Heart right ventricle (tissue), 16 donors: ENCODE data around the gene ADRB1. TPM values are rescaled to one million over a fixed set of nuclear protein-coding genes. Genes with fewer than 3 reads are reported as not detected.

ENCODE experiments used
- ATAC-seq, 8 donors: fragments of 200-7000 bp; cut with Tn5 transposase; one replicate each; pipeline ENCODE4 v1.9.1; 2020; ENCODE audit warnings: mild to moderate bottlenecking in 8 of 8, moderate library complexity in 8 of 8, moderate number of reproducible peaks in 1 of 8
- DNase-seq, 2 donors: peaks; one replicate each; pipeline ENCODE4 v3.0.0-alpha.2; 2020
- H3K27ac ChIP-seq, 10 donors: fragments of 200-600 bp; sonication (generic) in 2 of 10; one replicate each; pipeline versions ENCODE4 v1.5.0 to v1.8.0; 2020 to 2022; ENCODE audit warnings: mild to moderate bottlenecking in 3 of 10
- H3K27me3 ChIP-seq, 7 donors: fragments of 200-600 bp; one replicate each; pipeline ENCODE4 v1.8.0; 2021 to 2022; ENCODE audit warnings: mild to moderate bottlenecking in 2 of 7
- H3K36me3 ChIP-seq, 9 donors: fragments of 200-600 bp; sonication (generic) in 1 of 9; one replicate each; pipeline versions ENCODE4 v1.5.0 to v1.8.0; 2020 to 2022; ENCODE audit warnings: mild to moderate bottlenecking in 2 of 9
- H3K4me1 ChIP-seq, 9 donors: fragments of 200-600 bp; sonication (generic) in 1 of 9; one replicate each; pipeline versions ENCODE4 v1.5.0 to v1.8.0; 2020 to 2022; ENCODE audit warnings: mild to moderate bottlenecking in 4 of 9
- H3K4me3 ChIP-seq, 10 donors: fragments of 200-600 bp; sonication (generic) in 2 of 10; one replicate each; pipeline versions ENCODE4 v1.5.0 to v1.8.0; 2020 to 2022; ENCODE audit warnings: mild to moderate bottlenecking in 7 of 10, moderate library complexity in 2 of 10
- H3K9me3 ChIP-seq, 11 donors: fragments of 200-600 bp in 10 of 11; sonication (generic) in 2 of 11; one replicate each; pipeline versions ENCODE4 v1.5.0 to v1.8.0; 2013 to 2022; ENCODE audit warnings: mild to moderate bottlenecking in 2 of 11, control low read depth in 1 of 11, moderate library complexity in 1 of 11
- WGBS, 2 donors: extraction: QIAGEN DNeasy Blood & Tissue Kit; methylation state at CpG; one replicate each; pipeline ENCODE4 v1.1.7; 2013; ENCODE audit warnings: inconsistent platforms in 1 of 2; 5-methylcytosine and 5-hydroxymethylcytosine counted together
- intact Hi-C, 10 donors: fragments of 100-400 bp; cut with DNase I; formaldehyde crosslinking; loops; one replicate each; pipeline versions ENCODE4 v1.11.1 to v1.14.2; 2022
- polyA plus RNA-seq, 2 donors: library from polyadenylated mRNA; stranded (reverse); fragments of 200-250 nt; gene quantifications; one replicate each; pipeline ENCODE4 v1.2.3, GENCODE V29; 2013
- total RNA-seq, 10 donors: library from RNA; stranded (reverse); fragmentation: NEBNext Ultra II Directional in 3 of 10; extraction: Animal tissue kit (Norgen Biotek cat#: 25700) in 3 of 10; gene quantifications; one replicate each; pipeline versions ENCODE4 v1.2.1 to v1.2.4, GENCODE V29; 2021 to 2023
- TF ChIP-seq, protein P1 (sequence below), 9 donors: fragments of 200-600 bp; sonication (generic) in 2 of 9; IDR thresholded peaks; one replicate each; pipeline versions ENCODE4 v1.5.0 to v1.8.0; 2021 to 2022; ENCODE audit warnings: antibody characterized with exemption in 9 of 9, mild to moderate bottlenecking in 5 of 9, moderate library complexity in 1 of 9
- donor health status: Arrhythmogenic right ventricular cardiomyopathy.
- donor health status: ischemic (EF 13 %, LVEDD 7.1; RV severe dilation, severe dysfunction).
- donor health status: healthy with polysubstance abuse.
- donor health status: DM: no; HTN: yes; CAD: no.
- donor health status: DM: no; HTN: no; CAD: no.
- donor health status: ischemic (EF 25% LVEDD 6.9; RV normal size, moderate dysfunction).
- donor health status: ischemic (EF 25% LVEDD 5.7; RV mildly dilated, moderate dysfunction).
- donor health status: healthy.
- donor health status: DM: yes; HTN: yes; CAD: no.
- donor health status: Ischemic cardiomyopathy.
- donor health status: ischemic (EF 35%, LVEDD 5.7; RV mildly dilated, moderate dysfunction).
- donor health status: nonischemic (EF 11% LVEDD 7.7; RV severe dilation, severe dysfunction).
- donor health status: DM: yes; HTN: yes; CAD: no.
- donor health status: PGD.
- donor health status: ischemic (EF 29% LVEDD 5.4; RV normal size, mild dysfunction).
- donor health status: nonischemic (EF 23%, LVEDD 6.1; RV moderate dilation, normal function).

ADRB1 gene
- total and polyA plus RNA-seq, 12 donors: 4.7 to 98.7 (median 36.0) TPM

DNA sequence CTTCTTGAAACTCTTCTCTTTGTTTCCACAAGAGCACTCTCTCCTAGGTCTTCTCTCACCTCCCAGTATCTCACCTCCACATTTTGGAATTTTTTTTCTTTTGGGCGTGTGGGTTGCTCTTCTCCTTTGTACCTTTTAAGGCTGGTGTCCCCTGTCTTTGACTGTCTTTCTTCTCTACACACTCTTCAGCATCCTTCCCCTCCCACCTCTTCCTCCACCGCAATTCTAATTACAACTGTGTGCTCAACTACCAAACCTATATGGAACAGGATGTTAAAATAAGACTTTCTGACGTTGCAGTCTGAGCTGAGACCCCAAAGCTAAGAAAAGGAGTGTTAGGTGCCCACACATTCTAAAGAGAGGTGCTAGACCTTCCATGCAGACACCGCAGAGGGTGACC lies 14.0 kb upstream of the ADRB1 start:
- Histone ChIP-seq H3K36me3 (no peaks in the 10 kb centered on the region), H3K27ac (no peak overlapping the region), H3K27me3 (no peaks in the 10 kb centered on the region), H3K4me3 (no peak overlapping the region), H3K9me3 (no peaks in the 10 kb centered on the region), H3K4me1 (peaks cover 0 to 32% (median 10%) of the 10 kb centered on the region in 9 donors)
- intact Hi-C loops: no loop called here
- 74 to 82% methylated on average over 4 of the region's 4 CpGs for WGBS, 2 donors
- TF ChIP-seq, protein P1, sequence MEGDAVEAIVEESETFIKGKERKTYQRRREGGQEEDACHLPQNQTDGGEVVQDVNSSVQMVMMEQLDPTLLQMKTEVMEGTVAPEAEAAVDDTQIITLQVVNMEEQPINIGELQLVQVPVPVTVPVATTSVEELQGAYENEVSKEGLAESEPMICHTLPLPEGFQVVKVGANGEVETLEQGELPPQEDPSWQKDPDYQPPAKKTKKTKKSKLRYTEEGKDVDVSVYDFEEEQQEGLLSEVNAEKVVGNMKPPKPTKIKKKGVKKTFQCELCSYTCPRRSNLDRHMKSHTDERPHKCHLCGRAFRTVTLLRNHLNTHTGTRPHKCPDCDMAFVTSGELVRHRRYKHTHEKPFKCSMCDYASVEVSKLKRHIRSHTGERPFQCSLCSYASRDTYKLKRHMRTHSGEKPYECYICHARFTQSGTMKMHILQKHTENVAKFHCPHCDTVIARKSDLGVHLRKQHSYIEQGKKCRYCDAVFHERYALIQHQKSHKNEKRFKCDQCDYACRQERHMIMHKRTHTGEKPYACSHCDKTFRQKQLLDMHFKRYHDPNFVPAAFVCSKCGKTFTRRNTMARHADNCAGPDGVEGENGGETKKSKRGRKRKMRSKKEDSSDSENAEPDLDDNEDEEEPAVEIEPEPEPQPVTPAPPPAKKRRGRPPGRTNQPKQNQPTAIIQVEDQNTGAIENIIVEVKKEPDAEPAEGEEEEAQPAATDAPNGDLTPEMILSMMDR (IDR thresholded peaks at IDR 0.05): no peak
- no peak for DNase-seq
- no peak for ATAC-seq

DNA sequence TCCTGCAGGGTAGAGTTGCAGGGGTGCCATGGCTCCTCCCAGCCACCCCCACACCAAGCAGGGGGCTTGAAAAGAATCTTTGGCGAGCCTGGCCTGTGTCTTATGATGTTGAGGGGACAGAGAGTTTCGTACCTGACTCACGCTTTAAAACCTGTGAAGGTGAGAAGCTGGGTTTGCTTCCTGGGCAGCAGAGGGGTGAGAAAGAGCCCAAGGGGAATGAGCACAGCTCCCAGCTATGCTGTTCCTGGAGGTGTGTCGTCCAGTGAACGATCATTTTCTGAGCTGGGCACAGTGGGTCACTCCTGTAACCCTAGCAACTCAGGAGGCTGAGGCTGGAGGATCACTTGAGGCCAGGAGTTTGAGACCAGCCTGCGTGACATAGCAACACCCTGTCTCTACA lies 13.5 kb upstream of the ADRB1 start:
- TF ChIP-seq, protein P1 (IDR thresholded peaks at IDR 0.05): no peak
- 87 to 90% methylated on average over 6 of the region's 6 CpGs for WGBS, 2 donors

DNA sequence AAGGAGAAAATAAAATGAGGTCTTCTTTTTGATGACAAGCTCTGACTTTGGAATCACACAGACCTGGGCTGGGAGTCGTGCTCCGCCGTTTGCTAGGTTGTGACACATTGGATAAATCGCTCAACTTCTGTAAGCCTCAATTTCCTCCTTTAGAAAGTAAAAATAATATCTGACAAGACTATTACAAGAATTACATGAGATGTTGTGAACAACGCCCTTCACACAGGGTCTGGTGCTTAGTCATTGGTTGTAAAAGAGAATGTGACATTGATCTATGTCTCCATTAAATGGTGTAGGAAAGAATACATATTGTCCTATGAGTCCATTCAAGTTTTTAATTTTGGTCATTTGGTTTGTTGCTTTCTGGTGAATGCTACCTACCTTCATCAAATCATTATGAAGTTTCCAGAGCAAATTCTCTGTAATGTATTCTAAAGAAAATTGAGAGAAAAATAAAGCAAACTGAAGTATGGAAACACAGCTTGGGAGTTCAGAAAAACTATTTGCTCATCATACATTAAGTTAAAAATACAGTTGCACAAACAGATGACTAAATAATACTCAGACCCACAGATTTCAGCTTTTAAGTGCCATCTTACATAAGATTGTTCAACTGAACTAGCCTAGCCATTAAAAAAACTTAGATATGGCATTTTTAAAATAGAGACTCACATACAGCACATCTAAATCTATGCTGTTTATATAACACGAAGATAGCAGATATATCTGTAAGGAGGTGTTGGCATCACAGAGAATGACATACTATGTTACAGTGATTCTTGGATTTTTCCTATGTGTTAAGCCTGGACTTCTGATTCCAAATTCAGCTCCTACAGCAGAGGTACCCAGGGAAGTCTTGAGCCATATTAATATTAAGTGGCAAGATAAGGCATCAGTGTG lies 12.3 kb upstream of the ADRB1 start:
- Histone ChIP-seq H3K36me3 (no peaks in the 10 kb centered on the region), H3K4me1 (peaks cover 0 to 19% (median 9%) of the 10 kb centered on the region in 9 donors), H3K4me3 (no peak overlapping the region), H3K27me3 (no peaks in the 10 kb centered on the region), H3K27ac (no peak overlapping the region), H3K9me3 (no peaks in the 10 kb centered on the region)
- DNase-seq: no peak
- intact Hi-C loops: no loop called here
- 87 to 89% methylated on average over 6 of the region's 6 CpGs for WGBS, 2 donors
- TF ChIP-seq, protein P1 (IDR thresholded peaks at IDR 0.05): no peak
- no peak for ATAC-seq

More for the DNA sequence above, 13.5 kb upstream of the ADRB1 start:
- Histone ChIP-seq H3K9me3 (no peaks in the 10 kb centered on the region), H3K4me3 (no peak overlapping the region), H3K27ac (no peak overlapping the region), H3K27me3 (no peaks in the 10 kb centered on the region), H3K36me3 (no peaks in the 10 kb centered on the region), H3K4me1 (peaks cover 0 to 27% (median 10%) of the 10 kb centered on the region in 9 donors)
- ATAC-seq (no peak), DNase-seq (no peak)
- intact Hi-C loops: no loop called here

DNA sequence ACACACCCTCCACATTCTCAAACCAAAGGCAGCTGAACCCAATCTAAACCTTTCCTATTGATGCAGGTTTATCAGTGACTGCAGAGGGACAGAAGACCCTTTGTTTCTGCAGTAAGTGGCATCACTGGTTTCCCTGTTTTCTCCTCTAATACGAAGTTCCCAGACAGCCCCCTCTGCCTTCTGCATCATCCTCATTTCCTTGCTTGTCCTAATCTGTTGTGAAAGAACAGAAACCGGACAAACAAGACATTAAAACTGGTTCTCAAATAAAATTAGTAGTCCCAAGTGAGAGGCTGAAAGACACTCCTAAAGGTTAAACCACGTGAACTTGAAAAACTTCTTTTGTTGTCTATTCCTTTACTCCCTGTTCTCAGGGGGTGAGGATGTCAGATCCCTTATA lies 10.1 kb upstream of the ADRB1 start:
- no peak for ATAC-seq
- no peak overlapping the region for H3K27ac ChIP-seq
- H3K9me3 ChIP-seq: no peaks in the 10 kb centered on the region
- intact Hi-C loops: no loop called here
- H3K36me3 ChIP-seq: no peaks in the 10 kb centered on the region
- TF ChIP-seq, protein P1 (IDR thresholded peaks at IDR 0.05): no peak
- H3K4me1 ChIP-seq: peaks cover 0 to 9% (median 0%) of the 10 kb centered on the region in 9 donors
- DNase-seq: no peak
- H3K27me3 ChIP-seq: peaks cover 0 to 6% (median 0%) of the 10 kb centered on the region in 7 donors
- WGBS, 2 donors: 64 to 82% methylated on average over 3 of the region's 3 CpGs
- no peak overlapping the region for H3K4me3 ChIP-seq
